SU-DHL-6 (cell line): Measurements from ENCODE around the gene KAZN.

Experiments used
- EZH2phosphoT487 ChIP-seq: fragments of 200-600 bp; sonication (generic), shearing (Covaris generic); conservative IDR thresholded peaks from 2 replicates; pipeline ENCODE4 v1.6.1; 2018; ENCODE audit warnings: mild to moderate bottlenecking, antibody characterized with exemption, low read length, moderate library complexity, mixed read lengths
- TF ChIP-seq, protein P1 (sequence below): fragments of 200-600 bp; sonication (generic); IDR thresholded peaks from one replicate; pipeline ENCODE4 v1.5.1; 2017; ENCODE audit warnings: antibody characterized with exemption, mild to moderate bottlenecking, low read length, moderate library complexity; ENCODE audit not compliant: insufficient read depth, poor library complexity, severe bottlenecking

DNA sequence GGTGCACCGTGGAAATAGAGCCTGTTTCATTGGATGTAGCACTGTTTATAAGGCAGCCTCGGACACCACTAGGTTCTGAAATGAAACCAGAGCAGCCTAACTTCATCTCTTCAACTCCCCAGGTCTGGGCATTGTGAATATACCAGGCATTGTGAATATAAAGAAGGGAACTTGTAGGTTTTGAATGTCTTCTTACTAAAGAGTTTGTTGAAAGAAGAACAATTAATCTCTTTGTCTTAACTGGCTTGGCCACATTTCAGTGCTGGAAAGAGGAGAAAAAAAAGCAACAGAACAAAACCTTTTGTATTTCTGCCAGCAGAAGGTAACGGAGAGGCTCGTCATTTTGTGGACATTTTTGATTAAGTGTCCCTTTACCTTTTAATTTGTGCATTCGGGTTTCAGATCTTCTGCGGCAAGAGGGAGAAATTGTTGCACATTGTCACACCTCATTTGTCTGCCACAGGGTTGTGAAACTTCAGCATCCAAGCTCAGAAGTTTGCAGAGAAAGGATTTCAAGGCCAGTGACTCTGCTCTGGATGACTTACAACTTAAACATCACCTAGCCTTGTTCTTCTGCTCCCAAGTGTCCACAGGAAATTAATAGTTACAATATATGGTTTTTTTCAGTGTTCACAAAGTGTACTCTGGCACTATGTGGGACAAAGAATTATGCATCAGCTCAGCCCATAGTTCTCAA is 158.3 kb downstream of the KAZN start:
- TF ChIP-seq, protein P1, sequence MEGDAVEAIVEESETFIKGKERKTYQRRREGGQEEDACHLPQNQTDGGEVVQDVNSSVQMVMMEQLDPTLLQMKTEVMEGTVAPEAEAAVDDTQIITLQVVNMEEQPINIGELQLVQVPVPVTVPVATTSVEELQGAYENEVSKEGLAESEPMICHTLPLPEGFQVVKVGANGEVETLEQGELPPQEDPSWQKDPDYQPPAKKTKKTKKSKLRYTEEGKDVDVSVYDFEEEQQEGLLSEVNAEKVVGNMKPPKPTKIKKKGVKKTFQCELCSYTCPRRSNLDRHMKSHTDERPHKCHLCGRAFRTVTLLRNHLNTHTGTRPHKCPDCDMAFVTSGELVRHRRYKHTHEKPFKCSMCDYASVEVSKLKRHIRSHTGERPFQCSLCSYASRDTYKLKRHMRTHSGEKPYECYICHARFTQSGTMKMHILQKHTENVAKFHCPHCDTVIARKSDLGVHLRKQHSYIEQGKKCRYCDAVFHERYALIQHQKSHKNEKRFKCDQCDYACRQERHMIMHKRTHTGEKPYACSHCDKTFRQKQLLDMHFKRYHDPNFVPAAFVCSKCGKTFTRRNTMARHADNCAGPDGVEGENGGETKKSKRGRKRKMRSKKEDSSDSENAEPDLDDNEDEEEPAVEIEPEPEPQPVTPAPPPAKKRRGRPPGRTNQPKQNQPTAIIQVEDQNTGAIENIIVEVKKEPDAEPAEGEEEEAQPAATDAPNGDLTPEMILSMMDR, result no peak
- no peak for TF ChIP-seq EZH2phosphoT487
